ENCODE measurements around the gene ST14.
A peak's percentile ranks its signal among the peaks of the same experiment; 100 is the strongest.

Gene ST14

DNA sequence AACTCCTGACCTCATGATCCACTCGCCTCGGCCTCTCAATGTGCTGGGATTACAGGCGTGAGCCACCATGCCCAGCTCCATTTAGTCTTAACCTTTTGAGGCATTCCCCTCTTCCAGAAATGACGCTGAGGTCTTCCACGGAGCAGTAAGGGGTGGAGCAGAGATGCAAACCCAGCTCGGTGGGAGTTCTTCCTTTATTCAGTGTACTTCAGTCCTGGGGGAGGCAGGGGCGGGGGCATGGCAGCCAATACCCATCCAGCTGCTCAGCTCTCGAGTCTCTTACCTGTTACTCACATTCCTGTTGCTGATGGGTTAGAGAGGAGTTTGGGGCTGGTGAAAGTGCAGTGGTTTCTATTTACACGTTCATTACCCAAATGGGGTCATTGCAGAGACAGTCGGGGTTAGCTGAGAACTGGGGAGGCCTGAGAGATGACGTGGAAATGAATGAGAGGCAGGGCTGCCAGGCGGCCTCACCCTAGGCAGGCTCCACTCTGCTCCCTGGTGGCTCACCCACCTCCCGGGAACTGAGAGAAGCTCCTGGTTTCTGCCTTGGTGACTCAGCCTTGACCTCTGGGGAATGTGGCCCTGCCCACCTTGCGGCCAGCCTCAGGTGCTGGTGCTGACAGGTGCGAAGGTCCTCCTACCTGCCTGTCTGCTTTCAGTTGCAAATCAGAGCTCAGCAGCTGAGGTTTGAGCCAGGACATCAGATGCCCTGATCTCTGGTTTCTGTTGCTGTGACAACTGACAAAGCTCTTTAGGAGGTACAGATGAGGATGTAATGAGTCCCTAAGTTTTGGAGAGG, 13.4 kb upstream of the ST14 start:
- no peak for DNase-seq
- no peaks in the 10 kb centered on the region for H3K27me3 Mint-ChIP-seq
- peaks cover 34% of the 10 kb centered on the region for H3K36me3 Mint-ChIP-seq (ENCODE audit: low read depth)
- H3K9me3 Mint-ChIP-seq: no peaks in the 10 kb centered on the region
- no peak overlapping the region for H3K27ac Mint-ChIP-seq
- peaks cover 14% of the 10 kb centered on the region for H3K4me1 Mint-ChIP-seq (ENCODE audit: low read depth)
- H3K4me3 Mint-ChIP-seq: no peak overlapping the region

DNA sequence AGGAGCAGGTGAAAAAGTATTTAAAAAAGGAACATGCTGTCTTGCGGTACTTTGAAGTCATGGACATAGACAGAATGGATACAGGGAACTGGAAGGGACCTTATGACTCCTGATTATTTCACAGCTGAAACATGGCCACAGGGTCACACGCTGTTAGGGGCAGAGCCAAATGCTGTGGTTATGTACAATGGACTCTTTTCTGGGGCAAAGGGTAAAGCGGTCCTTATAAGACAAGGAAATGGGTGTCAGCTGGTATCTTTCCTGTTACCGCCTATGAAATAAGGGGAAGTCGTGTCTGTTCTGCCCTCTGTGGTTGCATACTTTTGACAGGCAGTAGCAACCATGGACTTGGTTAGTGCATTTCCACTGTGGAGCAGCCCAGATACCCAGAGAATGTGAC, 12.8 kb upstream of the ST14 start:
- peaks cover 14% of the 10 kb centered on the region for H3K4me1 Mint-ChIP-seq (ENCODE audit: low read depth)
- no peak overlapping the region for H3K4me3 Mint-ChIP-seq
- no peak overlapping the region for H3K27ac Mint-ChIP-seq
- no peak for DNase-seq
- no peaks in the 10 kb centered on the region for H3K9me3 Mint-ChIP-seq
- peaks cover 28% of the 10 kb centered on the region for H3K36me3 Mint-ChIP-seq (ENCODE audit: low read depth)
- peaks cover under 1% of the 10 kb centered on the region for H3K27me3 Mint-ChIP-seq

DNA sequence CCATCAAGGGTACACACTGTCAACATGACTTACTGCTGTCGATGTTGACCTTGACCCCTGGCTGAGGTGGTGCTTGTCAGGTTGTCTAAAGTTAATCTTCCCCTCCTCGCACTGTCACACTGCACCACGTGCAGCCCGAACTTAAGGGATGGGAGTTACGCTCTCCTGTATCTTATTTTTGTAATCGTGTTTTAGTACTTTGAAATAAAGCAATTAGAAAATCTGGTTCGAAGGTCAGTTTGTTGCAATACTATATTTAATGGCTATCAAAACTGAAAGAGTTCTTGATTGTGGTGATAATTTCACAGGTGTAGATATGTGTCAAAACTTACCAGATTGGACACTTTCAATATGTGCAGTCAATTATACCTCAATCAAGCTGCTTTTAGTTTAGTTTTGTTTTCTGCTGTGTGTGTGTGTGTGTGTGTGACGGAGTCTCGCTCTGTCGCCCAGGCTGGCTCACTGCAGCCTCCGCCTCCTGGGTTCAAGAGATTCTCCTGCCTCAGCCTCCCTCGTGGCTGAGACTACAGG, 10.7 kb upstream of the ST14 start:
- Mint-ChIP-seq H3K4me3 (no peak overlapping the region), H3K9me3 (no peaks in the 10 kb centered on the region), H3K36me3 (ENCODE audit: low read depth) (peaks cover 12% of the 10 kb centered on the region), H3K4me1 (ENCODE audit: low read depth) (peaks cover 14% of the 10 kb centered on the region), H3K27me3 (peaks cover 5% of the 10 kb centered on the region), H3K27ac (no peak overlapping the region)
- DNase-seq: no peak

DNA sequence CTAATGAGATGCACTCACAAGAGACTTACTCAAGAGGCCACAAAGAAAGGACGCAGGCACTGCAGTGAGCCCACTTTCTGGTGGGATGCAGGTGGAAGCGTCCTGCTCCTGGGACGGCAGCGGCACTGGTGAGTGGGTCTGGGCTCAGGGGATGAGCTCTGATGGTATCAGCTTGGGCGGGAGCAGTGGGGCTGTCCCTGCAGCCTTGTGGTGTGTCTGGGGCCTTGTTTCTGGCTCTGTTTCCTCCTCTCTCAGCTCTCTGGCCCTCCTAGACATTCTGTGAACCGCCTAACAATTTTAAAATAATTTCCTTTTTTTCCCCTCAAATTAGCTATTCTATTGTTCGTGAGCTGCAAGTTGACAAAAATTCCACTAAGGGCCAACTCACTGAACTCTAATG, 8.8 kb upstream of the ST14 start:
- Mint-ChIP-seq H3K4me1 (ENCODE audit: low read depth) (peaks cover 14% of the 10 kb centered on the region), H3K27me3 (peaks cover 5% of the 10 kb centered on the region), H3K27ac (no peak overlapping the region), H3K36me3 (ENCODE audit: low read depth) (no peaks in the 10 kb centered on the region), H3K9me3 (no peaks in the 10 kb centered on the region), H3K4me3 (no peak overlapping the region)
- no peak for DNase-seq

DNA sequence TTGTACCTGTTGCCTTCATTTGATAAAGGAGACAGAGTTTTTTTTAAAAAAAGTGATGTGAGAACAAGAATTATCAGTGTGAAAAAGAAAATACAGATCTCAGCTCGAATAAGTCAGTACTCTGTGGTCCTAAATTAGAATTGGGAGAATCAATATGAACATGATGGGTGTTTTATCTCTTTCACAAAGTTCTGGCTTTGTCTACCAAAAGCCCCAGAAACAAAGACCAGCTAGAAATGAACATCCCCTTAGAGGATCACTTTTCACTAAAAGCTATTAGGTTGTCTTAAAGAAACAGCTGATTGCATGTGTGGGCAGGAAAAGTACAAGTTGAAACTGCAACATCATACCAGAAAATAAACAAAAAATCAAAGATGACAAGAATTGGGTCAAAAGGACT, 8.4 kb upstream of the ST14 start:
- Mint-ChIP-seq H3K36me3 (ENCODE audit: low read depth) (no peaks in the 10 kb centered on the region), H3K4me3 (no peak overlapping the region), H3K27ac (no peak overlapping the region), H3K9me3 (no peaks in the 10 kb centered on the region), H3K27me3 (peaks cover 5% of the 10 kb centered on the region), H3K4me1 (ENCODE audit: low read depth) (peaks cover 12% of the 10 kb centered on the region)
- DNase-seq: no peak

DNA sequence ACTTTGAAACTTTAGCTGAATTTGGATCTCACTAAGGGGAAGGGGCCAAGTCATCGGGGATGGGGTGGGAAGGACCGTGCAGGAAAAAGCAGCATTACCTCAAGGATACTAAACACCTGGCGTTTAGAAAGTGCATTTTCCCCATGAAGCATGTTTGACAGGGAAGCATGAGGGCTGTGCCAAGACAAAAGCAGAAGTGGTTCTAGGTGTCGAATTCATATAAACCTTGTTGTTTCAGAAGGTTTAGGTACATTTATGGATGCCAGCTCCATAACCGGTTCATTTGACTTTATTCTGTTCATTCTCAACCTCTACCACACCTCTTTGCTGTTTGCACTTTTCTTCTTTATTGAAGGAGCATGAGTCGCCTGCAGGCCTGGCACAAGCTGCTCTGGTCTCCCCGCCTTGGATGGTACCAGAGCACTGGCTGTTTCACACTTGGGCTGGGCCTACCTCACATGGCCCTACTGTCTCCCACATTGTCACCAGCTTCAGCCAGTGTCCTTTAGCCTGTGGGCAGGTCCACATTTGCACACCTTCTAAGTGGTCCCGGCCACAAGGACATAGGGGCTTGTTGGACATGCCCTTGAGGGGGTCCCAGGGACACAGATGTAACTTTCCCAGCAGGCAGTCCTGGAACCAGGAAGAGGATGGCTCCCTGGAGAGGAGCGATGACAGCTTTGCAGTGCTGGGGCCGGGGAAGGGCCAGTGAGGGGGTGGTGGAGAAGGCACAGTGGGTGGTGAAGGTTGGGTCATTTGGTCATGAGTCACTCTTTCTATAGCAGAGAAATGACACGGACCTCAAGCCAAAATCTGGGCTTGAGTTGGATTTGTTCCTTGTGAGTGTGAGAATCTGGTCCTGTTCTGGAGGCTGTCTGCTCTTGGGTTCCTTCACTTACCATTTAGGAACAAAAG, 3.2 kb upstream of the ST14 start:
- Mint-ChIP-seq H3K36me3 (ENCODE audit: low read depth) (no peaks in the 10 kb centered on the region), H3K27ac (no peak overlapping the region), H3K9me3 (no peaks in the 10 kb centered on the region), H3K4me1 (ENCODE audit: low read depth) (peaks cover 7% of the 10 kb centered on the region), H3K27me3 (peaks cover 46% of the 10 kb centered on the region), H3K4me3 (no peak overlapping the region)
- no peak for DNase-seq

DNA sequence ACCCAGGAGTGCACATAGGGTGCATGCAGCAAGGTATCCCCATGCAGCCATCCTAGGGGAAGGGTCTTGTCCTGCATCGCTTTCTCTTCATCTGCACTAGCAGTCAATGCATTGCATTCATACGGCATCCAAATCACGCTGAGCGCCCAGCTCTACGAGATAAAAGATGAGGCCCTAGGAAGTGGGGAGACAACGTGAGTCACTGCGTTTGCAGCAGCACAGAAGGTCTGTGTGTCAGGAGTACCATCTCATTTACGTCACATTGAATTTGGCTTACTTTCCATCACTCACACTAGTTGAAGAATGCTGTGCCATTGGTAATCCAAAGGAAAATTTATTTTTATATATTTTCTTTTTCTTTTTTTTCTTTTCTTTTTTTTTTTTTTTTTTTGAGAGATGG, 2.5 kb upstream of the ST14 start:
- Mint-ChIP-seq H3K9me3 (no peaks in the 10 kb centered on the region), H3K4me3 (no peak overlapping the region), H3K27me3 (peaks cover 50% of the 10 kb centered on the region), H3K4me1 (ENCODE audit: low read depth) (peaks cover 9% of the 10 kb centered on the region), H3K36me3 (ENCODE audit: low read depth) (no peaks in the 10 kb centered on the region), H3K27ac (no peak overlapping the region)
- DNase-seq: no peak

DNA sequence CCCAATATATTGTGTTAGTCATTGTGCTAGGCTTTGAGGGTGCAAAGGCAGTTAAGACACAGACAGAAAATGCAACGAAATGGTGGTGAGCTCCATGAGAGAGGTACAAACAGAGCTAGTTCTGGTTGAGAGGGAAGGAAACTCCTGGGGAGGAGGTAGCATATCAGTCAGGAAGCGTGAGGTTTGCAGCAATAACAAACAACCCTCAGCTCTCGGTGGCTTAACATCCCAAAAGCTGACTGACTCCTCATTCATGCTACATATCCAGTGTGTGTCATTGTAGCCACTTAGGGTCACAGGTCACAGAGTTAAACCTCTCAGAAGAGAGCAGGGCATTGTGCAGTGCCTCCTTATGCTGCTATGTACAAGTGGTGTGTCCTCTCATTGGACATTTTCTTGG, 1.7 kb upstream of the ST14 start:
- DNase-seq: no peak
- Mint-ChIP-seq H3K9me3 (no peaks in the 10 kb centered on the region), H3K27me3 (peaks cover 55% of the 10 kb centered on the region), H3K4me3 (no peak overlapping the region), H3K4me1 (ENCODE audit: low read depth) (peaks cover 9% of the 10 kb centered on the region), H3K27ac (no peak overlapping the region), H3K36me3 (ENCODE audit: low read depth) (no peaks in the 10 kb centered on the region)

DNA sequence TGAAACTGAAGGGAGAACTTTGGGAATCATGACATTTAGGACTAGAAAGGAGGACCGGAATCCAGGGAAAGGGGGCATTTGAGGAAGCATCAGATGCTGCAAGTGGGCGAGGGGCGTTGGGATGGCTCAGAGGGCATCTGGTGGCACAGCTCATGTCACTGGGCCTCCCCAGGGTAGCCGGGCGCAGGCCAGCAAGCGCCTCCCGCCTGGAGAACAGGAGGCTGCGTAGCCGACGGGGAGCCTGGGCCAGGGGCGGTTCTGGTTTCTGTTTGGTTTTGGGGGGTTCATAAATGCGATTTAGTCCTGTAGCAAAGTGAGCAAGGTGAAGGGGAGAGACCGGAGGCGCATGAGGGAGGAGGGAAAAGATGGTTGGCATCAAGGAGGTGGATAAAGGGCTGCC, 443 bp upstream of the ST14 start:
- Mint-ChIP-seq H3K9me3 (no peaks in the 10 kb centered on the region), H3K4me3 (no peak overlapping the region), H3K27me3 (peaks cover 68% of the 10 kb centered on the region), H3K27ac (no peak overlapping the region), H3K36me3 (ENCODE audit: low read depth) (no peaks in the 10 kb centered on the region), H3K4me1 (ENCODE audit: low read depth) (peaks cover 10% of the 10 kb centered on the region)
- DNase-seq: no peak

DNA sequence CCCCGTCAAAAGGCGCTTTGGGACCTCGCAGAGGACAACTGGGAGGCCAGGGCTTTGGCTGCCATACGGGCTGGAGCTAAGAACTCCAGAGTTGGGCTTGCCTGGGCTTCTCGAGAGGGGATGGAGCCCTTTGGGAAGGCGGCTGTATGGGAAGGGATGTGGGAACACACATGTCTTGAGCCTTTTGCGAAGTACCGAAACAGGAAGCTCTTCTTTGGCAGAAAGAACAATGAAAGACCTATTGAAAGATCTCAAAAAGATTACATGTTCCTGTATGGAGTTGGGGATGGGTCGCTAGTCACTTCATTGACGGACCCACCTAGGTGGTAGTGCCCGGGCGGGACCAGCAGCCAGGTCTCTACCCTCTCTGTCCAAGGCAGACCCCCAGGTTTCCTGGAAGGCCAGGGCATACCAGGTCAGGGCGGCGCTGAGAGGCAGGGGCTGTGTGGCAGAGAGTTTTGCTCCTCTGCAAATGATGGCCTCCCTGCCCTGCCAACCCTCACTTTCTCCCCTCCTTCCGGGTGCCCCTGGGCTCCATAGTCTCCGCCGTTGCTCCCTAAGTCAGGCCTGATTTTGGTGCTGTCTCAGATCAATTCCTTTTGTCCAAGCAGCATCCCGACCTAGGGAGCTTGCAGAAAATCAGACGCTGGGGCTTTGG, 1.0 kb downstream of the ST14 start:
- Mint-ChIP-seq H3K4me3 (peak overlapping the region; percentile 53), H3K27ac (no peak overlapping the region), H3K4me1 (ENCODE audit: low read depth) (peaks cover 10% of the 10 kb centered on the region)

DNA sequence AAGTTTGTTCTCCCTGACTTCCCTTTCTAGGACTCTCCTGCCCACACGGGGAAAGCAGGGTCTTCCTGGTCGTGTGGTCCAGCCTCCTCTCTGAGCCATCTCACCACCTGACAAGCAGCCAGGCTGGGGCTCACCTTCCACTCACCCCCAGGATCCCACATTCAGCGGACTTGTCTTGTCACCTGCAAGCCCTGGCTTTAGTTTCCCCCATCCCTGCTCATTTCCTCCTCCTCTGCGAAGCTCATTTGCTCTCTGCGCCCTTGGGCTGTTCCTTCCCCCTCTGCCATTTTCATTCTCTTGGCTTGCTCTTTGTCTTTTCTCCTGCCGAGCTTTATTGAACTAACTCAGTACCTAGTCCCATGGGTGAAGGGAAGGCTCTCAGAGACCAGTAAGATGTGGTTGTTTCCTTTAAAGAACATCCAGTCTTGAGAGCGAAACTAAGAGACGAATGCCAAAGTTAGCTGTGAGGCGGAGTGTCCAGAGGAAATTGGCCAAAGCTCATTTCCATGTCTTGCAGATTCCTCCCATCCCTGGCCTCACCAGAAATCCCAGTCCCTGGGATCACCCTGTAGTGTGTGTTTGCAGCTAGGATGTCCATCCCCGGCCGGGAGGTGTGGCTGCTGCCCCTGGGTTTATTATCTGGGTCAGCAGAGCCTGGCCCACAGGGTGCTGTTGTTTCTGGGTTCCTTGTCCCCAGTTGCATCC, 2.0 kb downstream of the ST14 start:
- peaks cover 82% of the 10 kb centered on the region for H3K27me3 Mint-ChIP-seq
- no peak overlapping the region for H3K27ac Mint-ChIP-seq
- no peak overlapping the region for H3K4me3 Mint-ChIP-seq
- no peak for DNase-seq
- H3K9me3 Mint-ChIP-seq: no peaks in the 10 kb centered on the region
- H3K4me1 Mint-ChIP-seq (ENCODE audit: low read depth): peaks cover 10% of the 10 kb centered on the region
- H3K36me3 Mint-ChIP-seq (ENCODE audit: low read depth): no peaks in the 10 kb centered on the region

More for the DNA sequence above, 1.0 kb downstream of the ST14 start:
- Mint-ChIP-seq H3K36me3 (ENCODE audit: low read depth) (no peaks in the 10 kb centered on the region), H3K27me3 (peaks cover 78% of the 10 kb centered on the region), H3K9me3 (no peaks in the 10 kb centered on the region)
- no peak for DNase-seq

DNA sequence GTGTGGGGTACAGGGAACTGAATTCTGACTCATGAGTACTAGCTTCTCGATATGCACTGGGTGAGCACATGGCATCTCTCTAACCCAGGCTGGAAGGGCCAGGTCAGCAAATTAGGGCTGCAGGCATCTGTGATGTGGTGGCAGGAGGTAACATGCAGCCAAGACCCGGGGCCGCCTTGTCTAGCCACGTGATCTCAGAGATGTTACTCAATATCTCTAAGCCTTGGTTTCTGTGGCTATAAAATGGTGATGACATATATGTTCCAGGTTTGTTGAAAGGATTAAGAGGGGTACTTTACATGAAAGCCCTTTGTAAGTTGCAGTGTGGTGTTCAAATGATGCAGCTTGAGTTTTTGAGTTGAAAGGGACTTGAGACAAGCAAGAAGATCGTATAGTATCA, 3.2 kb downstream of the ST14 start:
- H3K4me3 Mint-ChIP-seq: no peak overlapping the region
- DNase-seq: no peak
- H3K9me3 Mint-ChIP-seq: no peaks in the 10 kb centered on the region
- H3K36me3 Mint-ChIP-seq (ENCODE audit: low read depth): no peaks in the 10 kb centered on the region
- peaks cover 10% of the 10 kb centered on the region for H3K4me1 Mint-ChIP-seq (ENCODE audit: low read depth)
- peaks cover 77% of the 10 kb centered on the region for H3K27me3 Mint-ChIP-seq
- no peak overlapping the region for H3K27ac Mint-ChIP-seq

DNA sequence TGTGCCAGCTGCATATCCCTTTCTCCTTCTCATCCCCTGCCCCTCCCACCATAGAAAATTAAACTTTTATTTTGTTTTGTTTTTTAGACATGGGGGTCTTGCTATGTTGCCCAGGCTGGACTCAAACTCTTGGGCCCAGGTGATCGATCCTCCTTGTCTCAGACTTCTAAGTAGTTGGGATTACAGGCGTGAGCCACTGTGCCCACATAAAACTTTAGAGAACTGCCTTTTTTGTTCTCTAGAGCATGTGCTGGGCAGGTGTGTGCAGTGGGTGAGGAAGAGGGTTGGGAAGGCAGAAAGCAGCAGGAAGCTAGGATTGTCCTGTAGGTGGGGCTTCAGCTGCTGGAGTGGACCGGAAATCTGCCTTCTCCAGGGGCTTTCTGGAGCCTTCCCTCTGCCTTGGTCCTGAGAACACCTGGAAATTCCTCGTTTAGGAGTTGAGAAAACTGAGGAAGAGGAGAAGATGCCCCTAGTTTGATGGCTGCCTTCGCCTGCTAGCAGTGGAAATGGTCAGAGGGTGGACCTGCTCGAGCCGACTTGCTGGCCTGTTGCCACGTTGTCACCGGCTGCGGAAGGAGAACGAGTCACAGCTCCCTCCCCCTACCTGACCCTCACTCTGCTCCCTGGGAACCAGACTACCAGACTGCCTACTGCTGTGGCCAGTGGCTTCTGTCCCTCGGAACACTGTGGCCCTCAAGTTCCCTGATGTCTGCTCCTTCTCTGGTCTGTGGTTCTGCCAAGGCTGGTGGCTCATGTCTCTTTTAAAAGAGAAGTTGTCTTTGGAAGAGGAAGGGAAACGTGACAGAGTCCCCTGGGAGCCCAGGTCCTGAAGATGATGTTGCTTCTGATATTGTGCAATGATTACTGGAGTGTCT, 4.0 kb downstream of the ST14 start:
- Mint-ChIP-seq H3K4me3 (no peak overlapping the region), H3K27ac (no peak overlapping the region), H3K36me3 (ENCODE audit: low read depth) (no peaks in the 10 kb centered on the region), H3K4me1 (ENCODE audit: low read depth) (peaks cover 10% of the 10 kb centered on the region), H3K27me3 (peaks cover 75% of the 10 kb centered on the region), H3K9me3 (no peaks in the 10 kb centered on the region)
- DNase-seq: no peak
